Stimulated activated CD8-positive, alpha-beta memory T cell treated with anti-CD3 and anti-CD28 coated beads, Interleukin-4, amount 100 ng/mL, for 1 hour (primary cell): ENCODE measurements around the gene EGF.
"Not testable (repeated sequence)": the region's sequence is repeated elsewhere in the genome, so short reads cannot be mapped to it uniquely, and the experiment has no call there.

Experiments
- DNase-seq, 2 donors: peaks; one replicate each; pipeline ENCODE4 v3.0.0-alpha.2; 2020; ENCODE audit warnings: low read depth in 2 of 2, low spot score in 1 of 2

Gene EGF

DNA sequence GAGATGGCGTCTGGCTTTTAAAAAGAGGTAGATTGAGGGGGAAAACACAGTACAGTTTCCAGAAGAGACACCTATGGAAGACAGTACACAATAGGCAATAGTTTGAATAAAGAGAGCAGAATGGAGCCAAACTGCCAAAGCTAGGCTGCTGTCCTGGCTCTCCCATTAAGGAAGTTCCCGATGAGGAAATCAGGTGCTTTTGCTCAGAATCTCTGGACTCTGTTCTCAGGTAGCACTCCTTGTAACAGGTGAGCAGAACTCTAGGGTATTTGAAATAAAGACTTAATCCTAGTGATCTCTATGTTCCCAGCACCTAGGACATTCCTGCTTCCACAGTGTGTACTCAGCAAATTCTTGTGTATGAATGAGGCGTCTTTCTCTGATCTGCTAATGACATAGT, 1.6 kb downstream of the EGF start:
- DNase-seq, result no peak

- DNase-seq, result no peak
Observed at GRCh38 chr4:109915385-109916026, 2.8 kb downstream of the EGF start.

DNA sequence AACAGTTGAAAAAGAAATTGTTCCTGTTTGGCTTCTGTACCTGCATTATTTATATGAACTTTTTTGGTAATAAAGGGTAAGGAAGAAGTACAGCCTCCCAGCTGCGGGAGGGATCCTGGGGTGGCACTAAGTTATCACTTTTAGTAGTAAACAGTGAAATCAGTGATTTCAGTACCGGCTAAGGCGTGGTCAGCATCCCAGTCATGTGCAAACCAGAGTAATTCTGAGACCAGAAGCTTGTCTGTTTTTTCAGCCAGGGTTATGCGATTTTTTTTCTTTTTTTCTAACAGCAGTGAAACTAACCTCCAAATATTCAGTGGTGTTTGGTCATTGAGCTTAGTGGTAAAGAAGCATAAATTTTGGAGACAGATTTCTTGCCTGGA, 3.3 kb downstream of the EGF start:
- no peak for DNase-seq

DNA sequence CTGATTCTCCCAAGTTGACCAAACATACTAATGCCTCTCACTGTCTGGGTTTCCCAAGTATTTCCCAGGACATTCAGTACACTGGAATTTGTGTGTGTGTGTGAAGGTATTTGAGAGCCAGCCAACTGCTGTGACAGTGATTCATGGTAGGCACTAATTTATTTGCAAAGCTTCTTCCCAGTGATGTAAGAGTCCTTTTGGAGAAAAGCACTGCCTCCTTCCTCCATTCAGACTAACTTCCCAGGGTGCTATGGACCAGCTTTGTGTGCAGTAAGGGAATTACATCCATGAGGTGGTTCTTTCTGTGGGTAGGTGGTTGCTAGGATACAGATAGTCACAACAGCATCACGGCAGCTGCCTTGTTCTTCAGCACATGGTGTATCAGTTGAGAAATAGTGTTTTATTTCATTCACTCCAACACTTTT, 8.7 kb downstream of the EGF start:
- no peak for DNase-seq

DNA sequence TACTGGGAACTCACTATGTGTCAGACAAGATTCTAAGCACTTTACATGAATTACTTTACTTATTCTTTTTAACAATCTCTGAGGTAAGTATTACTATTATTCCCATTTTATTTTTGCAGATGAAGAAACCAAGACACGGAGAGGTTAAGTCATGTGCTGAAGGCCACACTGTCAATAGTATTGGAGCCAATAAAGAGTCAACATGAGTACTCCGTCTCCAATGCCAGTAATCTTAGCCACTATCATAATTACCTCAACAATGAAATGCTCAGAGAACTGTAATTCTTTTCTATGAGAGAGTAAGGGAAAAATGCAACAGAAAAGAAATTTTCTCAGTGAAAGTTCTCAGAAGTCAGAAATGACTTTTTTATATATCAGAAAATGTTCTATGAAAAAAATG, 12.7 kb downstream of the EGF start:
- DNase-seq, result no peak

DNA sequence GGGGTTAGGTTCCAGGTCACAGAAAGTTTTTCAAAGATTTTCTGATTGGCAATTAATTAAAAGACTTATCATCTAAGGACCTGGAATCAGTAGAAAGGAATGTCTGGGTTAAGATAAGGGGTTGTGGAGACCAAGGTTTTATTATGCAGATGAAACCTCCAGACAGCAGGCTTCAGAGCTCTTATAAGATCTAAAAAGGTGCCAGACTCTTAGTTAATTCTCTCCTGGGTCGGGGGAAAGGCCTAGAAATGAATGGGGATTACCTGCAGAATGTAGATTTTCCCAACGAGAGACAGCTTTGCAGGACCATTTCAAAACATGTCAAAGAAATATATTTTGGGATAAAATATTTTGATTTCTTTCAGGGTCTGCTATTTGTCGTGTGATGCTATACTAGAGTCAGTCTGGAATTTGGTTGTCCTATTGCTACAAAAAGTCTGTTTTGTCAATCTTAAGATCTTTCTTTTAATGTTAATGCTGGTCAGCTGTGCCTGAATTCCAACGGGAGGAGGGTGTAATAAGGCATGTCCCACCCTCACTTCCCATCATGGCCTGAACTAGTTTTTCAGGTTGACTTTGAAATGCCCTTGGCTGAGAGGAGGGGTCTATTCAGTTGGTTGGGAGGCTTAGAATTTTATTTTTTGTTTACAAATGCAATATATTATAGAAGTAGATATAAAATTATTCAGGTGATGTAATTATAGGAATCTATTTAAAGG, 15.8 kb downstream of the EGF start:
- no peak for DNase-seq

DNA sequence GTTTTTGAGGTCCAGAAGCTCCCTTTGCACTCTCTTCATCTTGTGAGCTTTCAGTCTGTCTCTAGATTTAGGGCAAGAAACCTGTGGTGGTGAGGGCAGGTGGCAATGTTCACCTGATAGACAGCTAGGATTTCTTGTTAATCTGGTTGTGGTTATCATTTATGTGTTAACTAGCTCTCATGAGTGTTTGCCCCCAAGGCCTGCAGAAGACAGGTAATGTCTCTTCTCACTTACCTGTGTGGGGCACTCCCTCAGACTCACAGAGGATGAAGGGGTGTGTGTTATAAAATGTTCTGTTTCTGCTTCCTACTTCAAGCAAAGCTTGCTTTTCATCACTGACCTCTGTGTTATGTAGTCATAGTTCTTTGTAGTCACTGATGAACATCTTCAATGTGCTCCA, 17.8 kb downstream of the EGF start:
- no peak for DNase-seq

DNA sequence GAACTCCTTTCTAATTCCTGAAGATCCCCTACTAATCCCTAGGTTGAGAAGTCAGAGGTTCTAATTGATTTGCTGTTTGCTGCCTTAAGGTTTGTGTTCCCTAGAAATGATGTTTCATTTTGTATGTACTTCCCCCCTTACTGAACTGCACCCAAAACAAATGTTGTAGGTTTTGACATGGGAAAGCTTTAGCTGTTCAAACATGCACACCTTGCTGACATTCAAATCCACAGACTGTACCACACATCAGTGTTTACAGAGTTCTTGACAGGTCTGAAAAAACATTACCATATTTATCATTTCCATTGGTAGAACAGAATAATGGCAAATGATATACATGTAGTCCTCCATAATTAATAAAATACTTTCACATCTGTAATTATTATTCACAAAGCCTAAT, 18.2 kb downstream of the EGF start:
- DNase-seq, result no peak

GRCh38 chr4:109931318-109931717, 18.6 kb downstream of the EGF start:
- no peak for DNase-seq

- DNase-seq, result not testable (repeated sequence)
Observed at GRCh38 chr4:109937352-109937751, 24.7 kb downstream of the EGF start.

- no peak for DNase-seq
Observed at GRCh38 chr4:109939190-109939589, 26.5 kb downstream of the EGF start.

DNA sequence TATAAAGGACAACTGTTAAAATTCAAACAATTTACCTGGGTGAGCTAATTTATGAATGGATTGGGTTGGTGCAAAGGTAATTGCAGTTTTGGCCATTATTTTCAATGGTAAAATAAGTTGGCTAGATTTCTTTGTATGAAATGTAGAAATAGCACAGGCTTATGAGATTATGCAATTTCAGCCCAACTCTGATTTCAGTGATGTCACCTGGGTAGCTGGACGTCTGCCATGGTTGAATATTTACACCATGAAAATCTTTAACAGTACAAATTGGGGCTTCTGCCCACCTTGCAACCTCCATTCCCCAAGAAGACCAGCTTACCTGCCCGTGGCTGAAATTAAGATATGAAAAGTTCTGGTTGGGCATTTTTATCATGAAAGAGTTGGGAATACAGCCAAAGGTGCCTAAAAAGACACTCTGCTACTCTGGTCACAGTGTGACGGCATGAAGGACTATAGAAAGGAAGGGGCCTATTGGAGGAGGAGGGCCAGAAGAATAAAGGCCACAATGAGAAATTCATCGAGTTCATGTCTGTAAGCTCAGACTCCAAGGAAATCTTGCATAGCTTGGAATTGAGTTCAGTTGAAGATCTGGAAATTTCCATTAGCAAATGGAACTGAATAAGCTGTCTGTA, 29.7 kb downstream of the EGF start:
- DNase-seq, result no peak

- no peak for DNase-seq
Observed at GRCh38 chr4:109943745-109944144, 31.1 kb downstream of the EGF start.

DNA sequence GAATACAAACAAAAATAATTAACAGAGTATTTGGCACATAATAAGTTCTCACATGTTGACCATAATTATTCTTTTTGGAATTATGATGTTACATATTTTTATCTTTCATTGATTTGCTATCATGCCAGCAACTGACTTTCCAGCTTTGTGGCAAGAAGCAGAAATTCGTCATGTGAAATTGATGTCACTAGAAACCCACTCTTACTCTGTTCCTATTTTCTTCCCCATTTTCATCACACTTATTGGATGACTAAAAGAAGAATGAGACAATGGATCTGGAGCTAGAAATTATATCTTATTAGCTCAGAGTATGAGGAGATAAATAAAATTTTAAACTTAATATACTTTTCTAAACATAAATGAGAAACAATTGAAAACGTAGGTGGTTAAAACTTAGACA, 31.9 kb downstream of the EGF start:
- no peak for DNase-seq

GRCh38 chr4:109945056-109945455, 32.4 kb downstream of the EGF start:
- no peak for DNase-seq

GRCh38 chr4:109946120-109946519, 33.4 kb downstream of the EGF start:
- DNase-seq, result no peak

GRCh38 chr4:109947457-109947856, 34.8 kb downstream of the EGF start:
- DNase-seq, result no peak

GRCh38 chr4:109947918-109948317, 35.2 kb downstream of the EGF start:
- no peak for DNase-seq

DNA sequence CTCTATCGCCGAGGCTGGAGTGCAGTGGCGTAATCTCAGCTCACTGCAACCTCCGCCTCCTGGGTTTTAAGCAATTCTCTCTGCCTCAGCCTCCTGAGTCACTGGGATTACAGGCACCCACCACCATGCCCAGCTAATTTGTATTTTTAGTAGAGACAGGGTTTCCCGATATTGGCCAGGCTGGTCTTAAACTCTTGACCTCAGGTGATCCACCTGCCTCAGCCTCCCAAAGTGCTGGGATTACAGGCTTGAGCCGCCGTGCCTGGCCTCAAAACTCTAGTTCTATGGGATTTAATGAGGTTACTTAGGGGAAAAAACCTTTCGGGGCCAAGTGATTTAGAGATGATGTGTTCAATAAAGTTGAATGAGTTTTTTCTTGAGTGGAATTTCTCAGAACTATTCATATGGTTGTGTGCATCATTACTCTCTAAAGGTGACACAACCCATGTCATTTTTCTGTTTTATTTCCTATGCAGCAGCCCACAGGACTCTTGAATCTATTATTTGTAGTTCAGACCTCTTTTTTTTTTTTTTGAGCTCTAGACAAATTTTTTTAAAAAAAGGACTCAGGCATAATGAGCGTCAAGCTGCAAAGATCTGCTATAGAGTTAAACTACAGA, 36.5 kb downstream of the EGF start:
- not testable (repeated sequence) for DNase-seq

- no peak for DNase-seq
Observed at GRCh38 chr4:109952612-109953011, 39.9 kb downstream of the EGF start.

DNA sequence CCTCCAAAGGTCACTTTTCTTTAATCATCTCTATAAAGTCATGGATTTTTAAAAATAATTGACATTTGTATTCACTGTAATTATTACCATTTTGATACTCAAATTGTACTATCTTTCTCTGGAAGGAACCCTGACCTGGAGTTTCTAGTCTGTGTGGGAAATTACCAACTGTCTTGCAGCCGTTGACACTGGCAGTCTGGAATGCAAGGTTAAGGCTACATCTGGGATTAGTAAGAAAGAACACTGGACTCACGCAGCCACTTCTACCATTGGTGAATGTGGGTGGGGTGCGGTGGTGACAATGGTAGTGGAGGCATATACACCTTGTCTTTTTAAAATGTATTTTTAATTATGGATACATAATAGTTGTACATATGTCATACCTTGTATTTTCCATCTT, 40.9 kb downstream of the EGF start:
- no peak for DNase-seq

- DNase-seq, result no peak
Observed at GRCh38 chr4:109955146-109955545, 42.5 kb downstream of the EGF start.
